Liver (tissue), 9 donors: ENCODE data around the gene SLC49A3. TPM values are rescaled to one million over a fixed set of nuclear protein-coding genes. Genes with fewer than 3 reads are reported as not detected.

ENCODE experiments used
- DNase-seq: peaks from one replicate; pipeline ENCODE4 v3.0.0-alpha.2; 2017; ENCODE audit warnings: low spot score
- H3K27ac ChIP-seq, 2 donors: one replicate each; pipeline ENCODE4 v1.7.0; 2013; ENCODE audit warnings: inconsistent platforms in 2 of 2, low read length in 2 of 2, control low read depth in 1 of 2, low read depth in 1 of 2, mild to moderate bottlenecking in 1 of 2
- H3K27me3 ChIP-seq, 4 donors: one replicate each; pipeline versions ENCODE4 v1.6.1 to v1.7.0; 2013; ENCODE audit warnings: low read length in 3 of 4, inconsistent platforms in 1 of 4, mild to moderate bottlenecking in 1 of 4, moderate library complexity in 1 of 4; ENCODE audit not compliant: control insufficient read depth in 4 of 4, insufficient read depth in 4 of 4
- H3K36me3 ChIP-seq, 4 donors: one replicate each; pipeline versions ENCODE4 v1.6.1 to v1.7.0; 2013; ENCODE audit warnings: low read length in 3 of 4, mild to moderate bottlenecking in 3 of 4, low read depth in 1 of 4, moderate library complexity in 1 of 4; ENCODE audit not compliant: control insufficient read depth in 4 of 4, insufficient read depth in 3 of 4
- H3K4me1 ChIP-seq, 4 donors: one replicate each; pipeline versions ENCODE4 v1.6.1 to v1.7.0; 2013; ENCODE audit warnings: low read length in 3 of 4, mild to moderate bottlenecking in 3 of 4, moderate library complexity in 1 of 4; ENCODE audit not compliant: control insufficient read depth in 4 of 4, insufficient read depth in 4 of 4
- H3K4me3 ChIP-seq, 3 donors: one replicate each; pipeline versions ENCODE4 v1.6.1 to v1.7.0; 2013; ENCODE audit warnings: low read length in 3 of 3, control low read depth in 1 of 3, low read depth in 1 of 3, mild to moderate bottlenecking in 1 of 3
- H3K9ac ChIP-seq, 2 donors: one replicate each; pipeline ENCODE4 v1.7.0; 2013; ENCODE audit warnings: low read length in 2 of 2, mild to moderate bottlenecking in 2 of 2, moderate library complexity in 2 of 2, control low read depth in 1 of 2, low read depth in 1 of 2
- H3K9me3 ChIP-seq, 4 donors: one replicate each; pipeline versions ENCODE4 v1.6.1 to v1.7.0; 2013; ENCODE audit warnings: low read length in 3 of 4; ENCODE audit not compliant: control insufficient read depth in 4 of 4
- ATF3 ChIP-seq: IDR thresholded peaks from 2 replicates; pipeline ENCODE4 v1.6.1; 2016; ENCODE audit warnings: antibody characterized with exemption
- CTCF ChIP-seq: fragments of 150-350 bp; IDR thresholded peaks from 2 replicates; pipeline ENCODE4 v1.5.1; 2017; ENCODE audit warnings: improper control_type of control experiment, low read depth, low read length; ENCODE audit not compliant: missing input control
- FOXA1 ChIP-seq: IDR thresholded peaks from 2 replicates; pipeline ENCODE4 v1.6.1; 2016; ENCODE audit warnings: antibody characterized with exemption
- FOXA2 ChIP-seq: IDR thresholded peaks from 2 replicates; pipeline ENCODE4 v1.6.1; 2016; ENCODE audit warnings: antibody characterized with exemption
- HNF4A ChIP-seq, 2 donors: conservative IDR thresholded peaks; 2 replicates each; pipeline ENCODE4 v1.6.1; 2016; ENCODE audit warnings: antibody characterized with exemption in 2 of 2, mild to moderate bottlenecking in 2 of 2
- HNF4G ChIP-seq: IDR thresholded peaks from 2 replicates; pipeline ENCODE4 v1.6.1; 2016; ENCODE audit warnings: antibody characterized with exemption
- JUND ChIP-seq, 2 donors: IDR thresholded peaks; 2 replicates each; pipeline ENCODE4 v1.6.1; 2016; ENCODE audit warnings: antibody characterized with exemption in 2 of 2
- NR2F2 ChIP-seq: IDR thresholded peaks from 2 replicates; pipeline ENCODE4 v1.6.1; 2016; ENCODE audit warnings: antibody characterized with exemption
- RAD21 ChIP-seq, 2 donors: IDR thresholded peaks; 2 replicates each; pipeline ENCODE4 v1.6.1; 2016; ENCODE audit warnings: antibody characterized with exemption in 2 of 2, mild to moderate bottlenecking in 2 of 2
- RXRA ChIP-seq, 2 donors: IDR thresholded peaks; 2 replicates each; pipeline ENCODE4 v1.6.1; 2017 to 2018; ENCODE audit warnings: antibody characterized with exemption in 2 of 2, mild to moderate bottlenecking in 1 of 2
- SP1 ChIP-seq: IDR thresholded peaks from 2 replicates; pipeline ENCODE4 v1.6.1; 2018; ENCODE audit warnings: antibody characterized with exemption, mild to moderate bottlenecking
- TAF1 ChIP-seq: conservative IDR thresholded peaks from 2 replicates; pipeline ENCODE4 v1.6.1; 2016; ENCODE audit warnings: antibody characterized with exemption, mild to moderate bottlenecking
- YY1 ChIP-seq: IDR thresholded peaks from 2 replicates; pipeline ENCODE4 v1.6.1; 2016; ENCODE audit warnings: antibody characterized with exemption, mild to moderate bottlenecking
- ZBTB33 ChIP-seq: IDR thresholded peaks from 2 replicates; pipeline ENCODE4 v1.6.1; 2016; ENCODE audit warnings: antibody characterized with exemption
- WGBS: extraction: QIAGEN DNeasy Blood & Tissue Kit; methylation state at CpG from one replicate; pipeline ENCODE4 v1.1.7; 2013; 5-methylcytosine and 5-hydroxymethylcytosine counted together
- polyA plus RNA-seq, 2 donors: library from polyadenylated mRNA; stranded (reverse) in 1 of 2; unstranded in 1 of 2; fragments of 200-250 nt in 1 of 2; fragments of >200 nt in 1 of 2; fragmentation: Nextera tagmentation in 1 of 2; extraction: Ambion mirVana in 1 of 2; gene quantifications; one replicate each; pipeline versions ENCODE4 v1.2.1 to v1.2.3, GENCODE V29; 2013 to 2015
- total RNA-seq, 2 donors: library from RNA; depleted of rRNA; stranded (reverse); fragments of >200 nt; gene quantifications; one replicate each; pipeline ENCODE4 v1.2.3, GENCODE V29; 2014
- donor health status: healthy.
- donor health status: healthy.
- donor health status: healthy.
- donor health status: healthy.
- donor health status: healthy.

Gene SLC49A3
- total and polyA plus RNA-seq, 4 donors: 0.40 to 3.6 (median 2.0) TPM

GRCh38 chr4:678331-679103 is 10.4 kb downstream of the SLC49A3 start:
- Histone ChIP-seq H3K9me3 (no peaks in the 10 kb centered on the region), H3K36me3 (no peaks in the 10 kb centered on the region), H3K27me3 (no peaks in the 10 kb centered on the region), H3K9ac (no peak overlapping the region), H3K4me3 (no peak overlapping the region), H3K4me1 (peaks cover 7 to 21% (median 13%) of the 10 kb centered on the region in 4 donors), H3K27ac (no peak overlapping the region)
- WGBS: 72% methylated on average over 14 of the region's 14 CpGs
- no peak for DNase-seq
- TF ChIP-seq FOXA2 (no peak), NR2F2 (no peak), HNF4A (conservative IDR thresholded peaks at IDR 0.05) (no peak), ZBTB33 (no peak), JUND (IDR thresholded peaks at IDR 0.05) (no peak), RXRA (IDR thresholded peaks at IDR 0.05) (no peak), TAF1 (no peak), SP1 (no peak), YY1 (no peak), CTCF (no peak), RAD21 (IDR thresholded peaks at IDR 0.05) (no peak), FOXA1 (no peak), ATF3 (no peak)

- H3K27ac ChIP-seq: no peak overlapping the region
- peaks cover 0 to 2% (median under 1%) of the 10 kb centered on the region in 4 donors for H3K36me3 ChIP-seq
- H3K4me1 ChIP-seq: peaks cover 13 to 25% (median 18%) of the 10 kb centered on the region in 4 donors
- no peak overlapping the region for H3K9ac ChIP-seq
- TF ChIP-seq HNF4G: no peak
- TF ChIP-seq ZBTB33: no peak
- TF ChIP-seq CTCF: no peak
- no peak for TF ChIP-seq TAF1
- TF ChIP-seq RAD21 (IDR thresholded peaks at IDR 0.05): no peak
- TF ChIP-seq FOXA2: no peak
- no peaks in the 10 kb centered on the region for H3K27me3 ChIP-seq
- DNase-seq: no peak
- no peaks in the 10 kb centered on the region for H3K9me3 ChIP-seq
- H3K4me3 ChIP-seq: no peak overlapping the region
- WGBS: 75% methylated on average over 26 of the region's 26 CpGs
Observed at GRCh38 chr4:677431-678293, 11.3 kb downstream of the SLC49A3 start.
